Airway epithelial cell (primary cell): ENCODE data around the gene ADNP. TPM values are rescaled to one million over a fixed set of nuclear protein-coding genes. Genes with fewer than 3 reads are reported as not detected.

Experiments
- total RNA-seq: library from RNA; depleted of rRNA; stranded (reverse); fragments of >200 nt; gene quantifications from 2 replicates; pipeline ENCODE4 v1.2.3, GENCODE V29; 2015

The ADNP gene
- total RNA-seq: 20.0 and 27.2 TPM in 2 replicates

GRCh38 chr20:50931306-50932015 lies at the start of gene ADNP:
Gene ADNP (minus strand): TSS chr20:50931437. CDS start chr20:50903996, 27,441 bp downstream.

GRCh38 chr20:50958615-50959542 lies 27.6 kb upstream of the ADNP start, which contains the start of gene MOCS3:
Gene MOCS3 (plus strand): TSS chr20:50958818. CDS start chr20:50958843, 25 bp downstream.

DNA sequence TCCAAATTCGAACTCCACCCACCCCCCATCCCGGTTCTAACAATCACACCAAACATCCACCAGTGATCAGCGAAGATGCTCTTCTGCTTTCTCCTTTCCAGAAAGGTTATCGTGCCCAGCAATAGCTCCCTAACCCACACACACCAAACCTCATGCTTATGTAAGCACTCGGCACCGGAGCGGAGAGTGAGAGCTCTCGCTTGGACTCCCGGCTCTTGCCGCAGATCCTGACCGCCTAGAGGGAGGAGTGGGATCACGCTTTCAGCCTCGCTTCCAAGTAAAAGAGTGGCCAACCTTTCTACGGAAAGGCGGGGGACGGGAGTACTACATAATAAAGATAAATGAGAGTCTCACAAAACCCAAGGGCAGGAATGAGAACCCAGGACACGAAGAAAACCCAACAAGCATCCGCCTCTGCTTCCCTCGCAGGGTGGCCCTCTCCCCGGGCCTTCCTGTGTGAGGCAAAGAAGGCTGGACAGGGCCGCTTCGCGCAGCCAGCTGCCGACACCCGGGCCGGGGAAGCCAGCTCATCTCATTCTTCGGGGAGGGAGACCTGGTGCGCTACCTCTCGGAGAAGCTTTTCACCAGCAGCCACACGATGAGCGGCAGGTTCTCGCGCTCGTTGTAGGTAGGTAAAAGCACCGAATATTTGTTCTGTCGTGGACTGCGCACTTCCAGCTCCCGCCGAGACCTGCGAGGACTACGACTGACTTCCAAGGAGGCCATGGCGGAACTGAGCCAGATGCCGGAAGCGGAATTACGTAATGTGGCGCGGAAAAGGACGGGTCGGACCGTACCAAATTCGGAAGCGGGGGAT lies 26.8 kb upstream of the ADNP start, which contains the start of gene DPM1:
TSS of gene DPM1 (minus strand) at position 735 of the 817 bp plus-strand sequence. CDS start at position 726, 9 bp downstream.

Other genes with a start within 250 kb of the ADNP start
- gene RIPOR3, start 239.9 kb downstream of the ADNP start, total RNA-seq: 0.05 and 0.56 TPM in 2 replicates
- gene PARD6B, start 199.9 kb downstream of the ADNP start, total RNA-seq: 2.0 and 4.3 TPM in 2 replicates
- 12.8 and 20.3 TPM in 2 replicates for gene BCAS4, start 136.4 kb downstream of the ADNP start, total RNA-seq
- 68.6 and 69.6 TPM in 2 replicates for gene DPM1, start 27.1 kb upstream of the ADNP start, total RNA-seq
- gene MOCS3, start 27.4 kb upstream of the ADNP start, total RNA-seq: 7.1 and 9.0 TPM in 2 replicates
- 23.8 and 24.0 TPM in 2 replicates for gene KCNG1, start 91.7 kb upstream of the ADNP start, total RNA-seq